Measurements from ENCODE around the gene UMAD1. TPM values are rescaled to one million over a fixed set of nuclear protein-coding genes. Genes with fewer than 3 reads are reported as not detected.

The UMAD1 gene
- total and polyA plus RNA-seq, 2 experiments from 2014 or later: 8.4 to 12.4 TPM

GRCh38 chr7:7918736-7919448 is 278.3 kb downstream of the UMAD1 start:
- Histone ChIP-seq H4K20me1 (replicated peaks; ENCODE audit: insufficient read depth) (no peaks in the 10 kb centered on the region), H3K27me3 (ENCODE audit: insufficient read depth) (no peaks in the 10 kb centered on the region), H2AFZ (no peak overlapping the region), H3K4me3 (no peak overlapping the region), H3K27ac (ENCODE audit: low read depth) (no peak overlapping the region), H3F3A (replicated peaks; ENCODE audit: low read depth) (no peaks in the 10 kb centered on the region), H3K4me1 (ENCODE audit: insufficient read depth) (peaks cover 53% of the 10 kb centered on the region), H3K36me3 (ENCODE audit: insufficient read depth) (no peaks in the 10 kb centered on the region), H3K4me2 (peak overlapping the region; percentile 19), H3K79me2 (replicated peaks; ENCODE audit: insufficient read depth) (no peaks in the 10 kb centered on the region), H3K9me2 (ENCODE audit: insufficient read depth) (peaks cover 8% of the 10 kb centered on the region; the same call in 1 of the 2 replicates)
- Mint-ChIP-seq H3K27ac (no peak overlapping the region), H3K4me1 (peaks cover 49% of the 10 kb centered on the region), H3K4me3 (no peak overlapping the region), H3K36me3 (ENCODE audit: low read depth) (no peaks in the 10 kb centered on the region), H3K9me3 (no peaks in the 10 kb centered on the region), H3K27me3 (ENCODE audit: insufficient read depth, low read depth, poor library complexity) (peaks cover 2% of the 10 kb centered on the region)
- DNase-seq (ENCODE audit: low spot score) (no peak), ATAC-seq (no peak)
- TF ChIP-seq CTCF (conservative IDR thresholded peaks at IDR 0.05; ENCODE audit: low read depth in 2 of 2) (no peak), JUNB (IDR thresholded peaks at IDR 0.05; ENCODE audit: unreplicated experiment) (no peak), NANOG (IDR thresholded peaks at IDR 0.05; ENCODE audit: borderline replicate concordance) (no peak), POLR2AphosphoS5 (IDR thresholded peaks at IDR 0.05; ENCODE audit: low read depth) (no peak), CREB1 (CRISPR knock-in tag; IDR thresholded peaks at IDR 0.05; ENCODE audit: low read depth) (no peak), EZH2 (IDR thresholded peaks at IDR 0.05; ENCODE audit: low read depth, unreplicated experiment) (no peak), STAT1 (IDR thresholded peaks at IDR 0.05; ENCODE audit: unreplicated experiment) (no peak), ZNF114 (CRISPR knock-in tag; IDR thresholded peaks at IDR 0.05) (no peak)

GRCh38 chr7:7919449-7919945 is 278.9 kb downstream of the UMAD1 start:
- Histone ChIP-seq H3K27ac (ENCODE audit: low read depth) (no peak overlapping the region), H3F3A (replicated peaks; ENCODE audit: low read depth) (no peaks in the 10 kb centered on the region), H3K4me3 (no peak overlapping the region), H3K27me3 (ENCODE audit: insufficient read depth) (no peaks in the 10 kb centered on the region), H3K36me3 (ENCODE audit: insufficient read depth) (no peaks in the 10 kb centered on the region), H3K4me2 (peak overlapping the region; percentile 19; the same call in 1 of the 2 replicates), H3K79me2 (replicated peaks; ENCODE audit: insufficient read depth) (no peaks in the 10 kb centered on the region), H3K9me2 (ENCODE audit: insufficient read depth) (peaks cover 8% of the 10 kb centered on the region; the same call in 1 of the 2 replicates), H2AFZ (no peak overlapping the region), H4K20me1 (replicated peaks; ENCODE audit: insufficient read depth) (no peaks in the 10 kb centered on the region), H3K4me1 (ENCODE audit: insufficient read depth) (peaks cover 58% of the 10 kb centered on the region)
- Mint-ChIP-seq H3K36me3 (ENCODE audit: low read depth) (no peaks in the 10 kb centered on the region), H3K27ac (0 out of 2 replicates have a peak overlapping the region, but pooled peaks have one; percentile 36), H3K4me1 (peaks cover 53% of the 10 kb centered on the region), H3K4me3 (no peak overlapping the region), H3K9me3 (no peaks in the 10 kb centered on the region), H3K27me3 (ENCODE audit: insufficient read depth, low read depth, poor library complexity) (peaks cover under 1% of the 10 kb centered on the region)
- DNase-seq (ENCODE audit: low spot score) (no peak), ATAC-seq (no peak)
- TF ChIP-seq, protein P1, sequence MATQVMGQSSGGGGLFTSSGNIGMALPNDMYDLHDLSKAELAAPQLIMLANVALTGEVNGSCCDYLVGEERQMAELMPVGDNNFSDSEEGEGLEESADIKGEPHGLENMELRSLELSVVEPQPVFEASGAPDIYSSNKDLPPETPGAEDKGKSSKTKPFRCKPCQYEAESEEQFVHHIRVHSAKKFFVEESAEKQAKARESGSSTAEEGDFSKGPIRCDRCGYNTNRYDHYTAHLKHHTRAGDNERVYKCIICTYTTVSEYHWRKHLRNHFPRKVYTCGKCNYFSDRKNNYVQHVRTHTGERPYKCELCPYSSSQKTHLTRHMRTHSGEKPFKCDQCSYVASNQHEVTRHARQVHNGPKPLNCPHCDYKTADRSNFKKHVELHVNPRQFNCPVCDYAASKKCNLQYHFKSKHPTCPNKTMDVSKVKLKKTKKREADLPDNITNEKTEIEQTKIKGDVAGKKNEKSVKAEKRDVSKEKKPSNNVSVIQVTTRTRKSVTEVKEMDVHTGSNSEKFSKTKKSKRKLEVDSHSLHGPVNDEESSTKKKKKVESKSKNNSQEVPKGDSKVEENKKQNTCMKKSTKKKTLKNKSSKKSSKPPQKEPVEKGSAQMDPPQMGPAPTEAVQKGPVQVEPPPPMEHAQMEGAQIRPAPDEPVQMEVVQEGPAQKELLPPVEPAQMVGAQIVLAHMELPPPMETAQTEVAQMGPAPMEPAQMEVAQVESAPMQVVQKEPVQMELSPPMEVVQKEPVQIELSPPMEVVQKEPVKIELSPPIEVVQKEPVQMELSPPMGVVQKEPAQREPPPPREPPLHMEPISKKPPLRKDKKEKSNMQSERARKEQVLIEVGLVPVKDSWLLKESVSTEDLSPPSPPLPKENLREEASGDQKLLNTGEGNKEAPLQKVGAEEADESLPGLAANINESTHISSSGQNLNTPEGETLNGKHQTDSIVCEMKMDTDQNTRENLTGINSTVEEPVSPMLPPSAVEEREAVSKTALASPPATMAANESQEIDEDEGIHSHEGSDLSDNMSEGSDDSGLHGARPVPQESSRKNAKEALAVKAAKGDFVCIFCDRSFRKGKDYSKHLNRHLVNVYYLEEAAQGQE (IDR thresholded peaks at IDR 0.05; ENCODE audit: unreplicated experiment): no peak
- TF ChIP-seq STAT1 (IDR thresholded peaks at IDR 0.05; ENCODE audit: unreplicated experiment): no peak
- TF ChIP-seq CTCF (conservative IDR thresholded peaks at IDR 0.05; ENCODE audit: low read depth in 2 of 2): no peak
- TF ChIP-seq CREB1 (CRISPR knock-in tag; IDR thresholded peaks at IDR 0.05; ENCODE audit: low read depth): no peak
- no peak for TF ChIP-seq EZH2phosphoT487 (IDR thresholded peaks at IDR 0.05; ENCODE audit: unreplicated experiment)
- TF ChIP-seq JUNB (IDR thresholded peaks at IDR 0.05; ENCODE audit: unreplicated experiment): no peak
- no peak for TF ChIP-seq EZH2 (IDR thresholded peaks at IDR 0.05; ENCODE audit: low read depth, unreplicated experiment)
- no peak for TF ChIP-seq NANOG (IDR thresholded peaks at IDR 0.05; ENCODE audit: borderline replicate concordance)
- TF ChIP-seq, protein P2, sequence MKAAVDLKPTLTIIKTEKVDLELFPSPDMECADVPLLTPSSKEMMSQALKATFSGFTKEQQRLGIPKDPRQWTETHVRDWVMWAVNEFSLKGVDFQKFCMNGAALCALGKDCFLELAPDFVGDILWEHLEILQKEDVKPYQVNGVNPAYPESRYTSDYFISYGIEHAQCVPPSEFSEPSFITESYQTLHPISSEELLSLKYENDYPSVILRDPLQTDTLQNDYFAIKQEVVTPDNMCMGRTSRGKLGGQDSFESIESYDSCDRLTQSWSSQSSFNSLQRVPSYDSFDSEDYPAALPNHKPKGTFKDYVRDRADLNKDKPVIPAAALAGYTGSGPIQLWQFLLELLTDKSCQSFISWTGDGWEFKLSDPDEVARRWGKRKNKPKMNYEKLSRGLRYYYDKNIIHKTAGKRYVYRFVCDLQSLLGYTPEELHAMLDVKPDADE (IDR thresholded peaks at IDR 0.05): no peak
- TF ChIP-seq POLR2AphosphoS5 (IDR thresholded peaks at IDR 0.05; ENCODE audit: low read depth): no peak
